ENCODE results near the gene GPC6. TPM values are rescaled to one million over a fixed set of nuclear protein-coding genes. Genes with fewer than 3 reads are reported as not detected.

The GPC6 gene
- total and polyA plus RNA-seq, 2 donors (not counting 3 experiments of a cell fraction or from before 2014, with no cell fraction given), result 0.01 TPM; not detected in 1

GRCh38 chr13:94243551-94243950 lies 1016.9 kb downstream of the GPC6 start:
- Histone ChIP-seq H3K9ac (replicated peaks; ENCODE audit: extremely low read depth, insufficient read depth, low read length) (no peak overlapping the region), H2AFZ (ENCODE audit: low read depth, low read length) (no peak overlapping the region), H3K9me1 (replicated peaks; ENCODE audit: control insufficient read depth, extremely low read depth, insufficient read depth, low read length) (no peaks in the 10 kb centered on the region), H4K20me1 (replicated peaks; ENCODE audit: control insufficient read depth, extremely low read depth, insufficient read depth, low read length) (no peaks in the 10 kb centered on the region), H3K27ac (ENCODE audit: insufficient read depth, low read depth, low read length) (no peak overlapping the region), H3K4me1 (ENCODE audit: control insufficient read depth, extremely low read depth, insufficient read depth, low read length) (no peaks in the 10 kb centered on the region), H3K36me3 (ENCODE audit: control insufficient read depth in 2 of 2, extremely low read depth in 1 of 2, insufficient read depth in 2 of 2, low read length in 2 of 2) (no peaks in the 10 kb centered on the region), H3K27me3 (ENCODE audit: control insufficient read depth in 2 of 2, insufficient read depth in 2 of 2, low read length in 2 of 2) (no peaks in the 10 kb centered on the region), H3K9me3 (replicated peaks; ENCODE audit: control insufficient read depth, insufficient read depth, low read length) (no peaks in the 10 kb centered on the region), H3K79me2 (ENCODE audit: control insufficient read depth, insufficient read depth, low read length) (no peaks in the 10 kb centered on the region), H3K4me3 (replicated peaks in 1 of 3; ENCODE audit: insufficient read depth in 1 of 3, low read depth in 1 of 3, low read length in 3 of 3) (no peak overlapping the region), H3K4me2 (ENCODE audit: insufficient read depth, low read length) (no peak overlapping the region)
- ChIA-PET CTCF (interaction anchor here (1.4 kb wide), 1 partner anchor 10 kb away, joined by 4 read pairs; no protein-coding TSS in a partner anchor), POLR2A (no interaction called here)
- no TSS peak for BruUV-seq (replicated peaks)
- dilution Hi-C loops (cut with MboI; ENCODE audit: extremely low pct_ligation_motif_present, low sequenced_read_pairs) (no loop called here), intact Hi-C loops (cut with micrococcal nuclease) (no loop called here)
- no peak for TF ChIP-seq MAX (IDR thresholded peaks at IDR 0.05; ENCODE audit: insufficient read depth, insufficient read length)
- DNase-seq (ENCODE audit: low read depth, low spot score), result no peak
- FAIRE-seq, result no peak

GRCh38 chr13:94246495-94246894 lies 1019.9 kb downstream of the GPC6 start:
- Histone ChIP-seq H3K9ac (replicated peaks; ENCODE audit: extremely low read depth, insufficient read depth, low read length) (no peak overlapping the region), H3K4me1 (ENCODE audit: control insufficient read depth, extremely low read depth, insufficient read depth, low read length) (no peaks in the 10 kb centered on the region), H3K27ac (ENCODE audit: insufficient read depth, low read depth, low read length) (no peak overlapping the region), H3K4me3 (replicated peaks in 1 of 3; ENCODE audit: insufficient read depth in 1 of 3, low read depth in 1 of 3, low read length in 3 of 3) (no peak overlapping the region), H4K20me1 (replicated peaks; ENCODE audit: control insufficient read depth, extremely low read depth, insufficient read depth, low read length) (no peaks in the 10 kb centered on the region), H2AFZ (ENCODE audit: low read depth, low read length) (no peak overlapping the region), H3K9me1 (replicated peaks; ENCODE audit: control insufficient read depth, extremely low read depth, insufficient read depth, low read length) (no peaks in the 10 kb centered on the region), H3K4me2 (ENCODE audit: insufficient read depth, low read length) (no peak overlapping the region), H3K9me3 (replicated peaks; ENCODE audit: control insufficient read depth, insufficient read depth, low read length) (no peaks in the 10 kb centered on the region), H3K27me3 (ENCODE audit: control insufficient read depth in 2 of 2, insufficient read depth in 2 of 2, low read length in 2 of 2) (no peaks in the 10 kb centered on the region), H3K36me3 (ENCODE audit: control insufficient read depth in 2 of 2, extremely low read depth in 1 of 2, insufficient read depth in 2 of 2, low read length in 2 of 2) (no peaks in the 10 kb centered on the region), H3K79me2 (ENCODE audit: control insufficient read depth, insufficient read depth, low read length) (no peaks in the 10 kb centered on the region)
- intact Hi-C loops (cut with micrococcal nuclease) (no loop called here), dilution Hi-C loops (cut with MboI; ENCODE audit: extremely low pct_ligation_motif_present, low sequenced_read_pairs) (no loop called here)
- no TSS peak for BruUV-seq (replicated peaks)
- DNase-seq (ENCODE audit: low read depth, low spot score) (no peak), FAIRE-seq (no peak)
- TF ChIP-seq MYC (IDR thresholded peaks at IDR 0.05; ENCODE audit: low read depth, low read length) (no peak), EZH2 (IDR thresholded peaks at IDR 0.05; ENCODE audit: borderline replicate concordance, low read depth, low read length, severe bottlenecking) (no peak), CTCF (IDR thresholded peaks at IDR 0.05; ENCODE audit: extremely low read depth in 1 of 2, insufficient read depth in 1 of 2, low read depth in 1 of 2, low read length in 2 of 2) (no peak), FOS (IDR thresholded peaks at IDR 0.05; ENCODE audit: borderline replicate concordance, insufficient read depth, low read length) (no peak), POLR2AphosphoS5 (IDR thresholded peaks at IDR 0.05; ENCODE audit: insufficient read depth, low read depth, low read length) (no peak), GATA2 (IDR thresholded peaks at IDR 0.05; ENCODE audit: insufficient read depth, insufficient read length, low read depth, low read length) (no peak), JUN (IDR thresholded peaks at IDR 0.05; ENCODE audit: borderline replicate concordance, insufficient read depth, insufficient read length, low read depth) (no peak)
- POLR2A ChIA-PET, result no interaction called here
- CTCF ChIA-PET, result no interaction called here

Measured in endothelial cell of umbilical vein (primary cell).